ENCODE results near the gene KLB.

GRCh38 chr4:39435659-39436563, 29.2 kb downstream of the KLB start:
- TF ChIP-seq CTCF (IDR thresholded peaks at IDR 0.05) (no peak), POLR2A (IDR thresholded peaks at IDR 0.05) (no peak)
